ENCODE data around the gene PLEK. TPM values are rescaled to one million over a fixed set of nuclear protein-coding genes. Genes with fewer than 3 reads are reported as not detected.

Gene PLEK
- total RNA-seq, 4 donors from 2014 or later: 1.3 to 3.0 (median 2.2) TPM

DNA sequence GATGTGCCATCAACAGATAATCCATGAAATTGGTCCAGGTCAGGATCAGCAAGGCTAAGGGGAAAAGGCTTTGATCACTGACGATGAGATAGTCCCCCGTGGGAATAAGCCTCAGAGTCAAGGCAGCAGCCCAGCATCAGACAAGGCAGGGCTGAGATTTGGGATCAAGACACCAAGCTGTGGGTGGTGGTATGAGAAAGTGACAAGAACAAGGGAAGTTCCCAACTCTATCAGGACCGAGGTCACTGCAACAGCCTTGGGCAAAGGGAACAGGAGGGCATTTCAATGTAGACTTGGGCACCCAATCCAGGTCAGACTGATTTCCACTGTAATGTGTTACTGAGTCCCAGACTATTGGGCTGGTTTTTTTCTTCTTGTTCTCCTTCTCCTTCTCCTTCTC lies 18.7 kb downstream of the PLEK start:
- H3K4me3 ChIP-seq (ENCODE audit: low read depth, poor library complexity, severe bottlenecking): no peak overlapping the region
- TF ChIP-seq, protein P1, sequence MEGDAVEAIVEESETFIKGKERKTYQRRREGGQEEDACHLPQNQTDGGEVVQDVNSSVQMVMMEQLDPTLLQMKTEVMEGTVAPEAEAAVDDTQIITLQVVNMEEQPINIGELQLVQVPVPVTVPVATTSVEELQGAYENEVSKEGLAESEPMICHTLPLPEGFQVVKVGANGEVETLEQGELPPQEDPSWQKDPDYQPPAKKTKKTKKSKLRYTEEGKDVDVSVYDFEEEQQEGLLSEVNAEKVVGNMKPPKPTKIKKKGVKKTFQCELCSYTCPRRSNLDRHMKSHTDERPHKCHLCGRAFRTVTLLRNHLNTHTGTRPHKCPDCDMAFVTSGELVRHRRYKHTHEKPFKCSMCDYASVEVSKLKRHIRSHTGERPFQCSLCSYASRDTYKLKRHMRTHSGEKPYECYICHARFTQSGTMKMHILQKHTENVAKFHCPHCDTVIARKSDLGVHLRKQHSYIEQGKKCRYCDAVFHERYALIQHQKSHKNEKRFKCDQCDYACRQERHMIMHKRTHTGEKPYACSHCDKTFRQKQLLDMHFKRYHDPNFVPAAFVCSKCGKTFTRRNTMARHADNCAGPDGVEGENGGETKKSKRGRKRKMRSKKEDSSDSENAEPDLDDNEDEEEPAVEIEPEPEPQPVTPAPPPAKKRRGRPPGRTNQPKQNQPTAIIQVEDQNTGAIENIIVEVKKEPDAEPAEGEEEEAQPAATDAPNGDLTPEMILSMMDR (IDR thresholded peaks at IDR 0.05): no peak
- TF ChIP-seq POLR2A (IDR thresholded peaks at IDR 0.05): no peak
- 80 to 83% methylated on average over 3 of the region's 3 CpGs for WGBS, 2 donors
- intact Hi-C loops (cut with DNase I; ENCODE audit: low total_unique reads): no loop called here
- DNase-seq (ENCODE audit: low spot score in 2 of 2): no peak

DNA sequence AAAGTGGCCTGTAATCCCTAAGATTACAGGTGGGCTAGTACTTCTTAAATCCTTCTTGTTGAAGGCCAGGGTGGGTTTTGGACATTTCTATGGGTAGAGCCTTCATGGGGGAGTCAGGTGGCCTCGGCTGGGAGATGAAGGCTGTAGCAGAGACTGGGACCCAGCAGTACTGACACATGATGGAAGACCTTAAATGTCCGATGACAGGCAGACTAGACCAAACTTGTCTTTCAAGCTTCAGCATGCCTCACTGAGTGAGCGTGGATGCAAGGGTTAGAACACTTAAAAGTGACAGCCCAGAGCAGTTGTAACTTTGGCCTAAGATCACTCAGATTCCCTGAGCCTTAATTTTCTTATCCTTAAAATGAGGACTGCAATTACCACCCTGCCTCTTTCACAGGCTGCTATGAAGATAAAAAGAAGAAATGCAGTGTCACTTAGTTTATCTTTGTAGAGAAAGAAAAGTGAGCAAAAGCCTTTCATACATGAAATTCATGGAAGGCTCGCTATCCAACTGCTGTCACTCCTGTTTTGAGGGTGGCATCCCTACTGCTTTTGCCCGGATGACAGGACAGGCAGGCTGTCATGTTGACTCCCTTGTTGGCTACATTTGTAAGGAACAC lies 19.5 kb downstream of the PLEK start:
- DNase-seq (ENCODE audit: low spot score in 2 of 2): no peak
- H3K4me3 ChIP-seq (ENCODE audit: low read depth, poor library complexity, severe bottlenecking): no peak overlapping the region
- WGBS, 2 donors: 58 to 65% methylated on average over 5 of the region's 5 CpGs
- no peak for TF ChIP-seq POLR2A (IDR thresholded peaks at IDR 0.05)
- TF ChIP-seq, protein P1 (IDR thresholded peaks at IDR 0.05): no peak
- intact Hi-C loops (cut with DNase I; ENCODE audit: low total_unique reads): no loop called here

GRCh38 chr2:68385220-68385906 lies 20.3 kb downstream of the PLEK start:
- intact Hi-C loops (cut with DNase I; ENCODE audit: low total_unique reads): no loop called here
- DNase-seq (ENCODE audit: low spot score in 2 of 2): no peak
- TF ChIP-seq, protein P1 (IDR thresholded peaks at IDR 0.05): no peak
- no peak for TF ChIP-seq POLR2A (IDR thresholded peaks at IDR 0.05)
- no peak overlapping the region for H3K4me3 ChIP-seq (ENCODE audit: low read depth, poor library complexity, severe bottlenecking)
- 51 to 52% methylated on average over 2 of the region's 2 CpGs for whole genome bisulfite sequencing, 2 donors

- WGBS, 2 donors: 70 to 74% methylated on average over 1 of the region's 1 CpG
- DNase-seq (ENCODE audit: low spot score in 2 of 2): no peak
- H3K4me3 ChIP-seq (ENCODE audit: low read depth, poor library complexity, severe bottlenecking): no peak overlapping the region
- TF ChIP-seq, protein P1 (IDR thresholded peaks at IDR 0.05): no peak
- TF ChIP-seq POLR2A (IDR thresholded peaks at IDR 0.05): no peak
- intact Hi-C loops (cut with DNase I; ENCODE audit: low total_unique reads): no loop called here
Measured at GRCh38 chr2:68385907-68386287, 20.8 kb downstream of the PLEK start.

- DNase-seq (ENCODE audit: low spot score in 2 of 2): no peak
- TF ChIP-seq, protein P1 (IDR thresholded peaks at IDR 0.05): no peak
- TF ChIP-seq POLR2A (IDR thresholded peaks at IDR 0.05): no peak
- no peak overlapping the region for H3K4me3 ChIP-seq (ENCODE audit: low read depth, poor library complexity, severe bottlenecking)
- intact Hi-C loops (cut with DNase I; ENCODE audit: low total_unique reads): no loop called here
- 76 to 92% methylated on average over 5 of the region's 5 CpGs for WGBS, 2 donors
Measured at GRCh38 chr2:68386365-68386764, 21.3 kb downstream of the PLEK start.
